ENCODE measurements around the gene MAP2K7. TPM values are rescaled to one million over a fixed set of nuclear protein-coding genes. Genes with fewer than 3 reads are reported as not detected.
A peak's percentile ranks its signal among the peaks of the same experiment; 100 is the strongest.

Gene MAP2K7
- total RNA-seq, 1 experiment from 2014 or later = 37.4 TPM

GRCh38 chr19:7961920-7962626 is 58.4 kb downstream of the MAP2K7 start:
- Histone ChIP-seq H3K36me3 (ENCODE audit: control insufficient read depth, insufficient read depth, low read length) (no peaks in the 10 kb centered on the region; the same call in none of the 2 replicates), H3K4me1 (0 out of 2 replicates have a peak, but pooled peaks cover 10% of the 10 kb centered on the region), H3K4me3 (ENCODE audit: low read depth, low read length) (no peak overlapping the region), H3K9me3 (no peaks in the 10 kb centered on the region), H3K27me3 (replicated peaks; ENCODE audit: control insufficient read depth, insufficient read depth, low read length) (no peaks in the 10 kb centered on the region)
- no peak for DNase-seq
- ChIA-PET POLR2A (no interaction called here), CTCF (no interaction called here)
- no peak for TF ChIP-seq CTCF (IDR thresholded peaks at IDR 0.05; ENCODE audit: insufficient read depth in 1 of 2, low read depth in 1 of 2, low read length in 1 of 2, severe bottlenecking in 1 of 2, unreplicated experiment in 1 of 2)
- intact Hi-C loops (cut with micrococcal nuclease; ENCODE audit: unreplicated experiment) = no loop called here
- Mint-ChIP-seq H3K27me3 (ENCODE audit: insufficient read depth, unreplicated experiment) (no peaks in the 10 kb centered on the region), H3K9me3 (ENCODE audit: unreplicated experiment) (no peaks in the 10 kb centered on the region), H3K27ac (ENCODE audit: unreplicated experiment) (peak overlapping the region; percentile 32), H3K4me1 (ENCODE audit: low read depth, unreplicated experiment) (peaks cover 8% of the 10 kb centered on the region), H3K36me3 (ENCODE audit: insufficient read depth, unreplicated experiment) (peaks cover 75% of the 10 kb centered on the region), H3K4me3 (ENCODE audit: unreplicated experiment) (no peak overlapping the region)
- BruUV-seq (replicated peaks) = no TSS peak

GRCh38 chr19:7962644-7963268 is 59.1 kb downstream of the MAP2K7 start:
- no peak for TF ChIP-seq CTCF (IDR thresholded peaks at IDR 0.05; ENCODE audit: insufficient read depth in 1 of 2, low read depth in 1 of 2, low read length in 1 of 2, severe bottlenecking in 1 of 2, unreplicated experiment in 1 of 2)
- no peaks in the 10 kb centered on the region for H3K9me3 ChIP-seq
- Mint-ChIP-seq H3K36me3 (ENCODE audit: insufficient read depth, unreplicated experiment) (peaks cover 80% of the 10 kb centered on the region), H3K4me3 (ENCODE audit: unreplicated experiment) (no peak overlapping the region), H3K27me3 (ENCODE audit: insufficient read depth, unreplicated experiment) (no peaks in the 10 kb centered on the region), H3K27ac (ENCODE audit: unreplicated experiment) (peak overlapping the region; percentile 32), H3K9me3 (ENCODE audit: unreplicated experiment) (no peaks in the 10 kb centered on the region), H3K4me1 (ENCODE audit: low read depth, unreplicated experiment) (peaks cover 8% of the 10 kb centered on the region)
- no peaks in the 10 kb centered on the region; the same call in none of the 2 replicates for H3K36me3 ChIP-seq (ENCODE audit: control insufficient read depth, insufficient read depth, low read length)
- ChIA-PET POLR2A (no interaction called here), CTCF (no interaction called here)
- H3K27me3 ChIP-seq (replicated peaks; ENCODE audit: control insufficient read depth, insufficient read depth, low read length) = no peaks in the 10 kb centered on the region
- intact Hi-C loops (cut with micrococcal nuclease; ENCODE audit: unreplicated experiment) = no loop called here
- DNase-seq = no peak
- no peak overlapping the region for H3K4me3 ChIP-seq (ENCODE audit: low read depth, low read length)
- TSS peak; percentile 55 for BruUV-seq (replicated peaks)
- 0 out of 2 replicates have a peak, but pooled peaks cover 10% of the 10 kb centered on the region for H3K4me1 ChIP-seq

- no peaks in the 10 kb centered on the region for H3K9me3 ChIP-seq
- intact Hi-C loops (cut with micrococcal nuclease; ENCODE audit: unreplicated experiment) = no loop called here
- H3K4me1 ChIP-seq = 0 out of 2 replicates have a peak, but pooled peaks cover 10% of the 10 kb centered on the region
- ChIA-PET CTCF (no interaction called here), POLR2A (no interaction called here)
- no peaks in the 10 kb centered on the region for H3K9me3 Mint-ChIP-seq (ENCODE audit: unreplicated experiment)
- H3K27me3 Mint-ChIP-seq (ENCODE audit: insufficient read depth, unreplicated experiment) = no peaks in the 10 kb centered on the region
- BruUV-seq (replicated peaks) = no TSS peak
- no peak for DNase-seq
- peaks cover 82% of the 10 kb centered on the region for H3K36me3 Mint-ChIP-seq (ENCODE audit: insufficient read depth, unreplicated experiment)
- H3K27ac Mint-ChIP-seq (ENCODE audit: unreplicated experiment) = no peak overlapping the region
- no peaks in the 10 kb centered on the region for H3K27me3 ChIP-seq (replicated peaks; ENCODE audit: control insufficient read depth, insufficient read depth, low read length)
- no peak overlapping the region for H3K4me3 Mint-ChIP-seq (ENCODE audit: unreplicated experiment)
- H3K4me1 Mint-ChIP-seq (ENCODE audit: low read depth, unreplicated experiment) = peaks cover 8% of the 10 kb centered on the region
- H3K36me3 ChIP-seq (ENCODE audit: control insufficient read depth, insufficient read depth, low read length) = no peaks in the 10 kb centered on the region; the same call in 1 of the 2 replicates
- no peak for TF ChIP-seq CTCF (IDR thresholded peaks at IDR 0.05; ENCODE audit: insufficient read depth in 1 of 2, low read depth in 1 of 2, low read length in 1 of 2, severe bottlenecking in 1 of 2, unreplicated experiment in 1 of 2)
- no peak overlapping the region for H3K4me3 ChIP-seq (ENCODE audit: low read depth, low read length)
Observed at GRCh38 chr19:7963566-7963965, 59.9 kb downstream of the MAP2K7 start.

Other genes with a start within 250 kb of the MAP2K7 start
- not detected in 2 replicates for gene RETN, start 234.8 kb upstream of the MAP2K7 start, total RNA-seq (2022)
- gene MCEMP1, start 226.8 kb upstream of the MAP2K7 start, total RNA-seq (2022) = not detected in 2 replicates
- 80.3 and 83.4 TPM in 2 replicates for gene TRAPPC5, start 223.0 kb upstream of the MAP2K7 start, total RNA-seq (2022)
- not detected in 2 replicates for gene FCER2, start 201.7 kb upstream of the MAP2K7 start, total RNA-seq (2022)
- not detected in 2 replicates for gene CLEC4G, start 171.8 kb upstream of the MAP2K7 start, total RNA-seq (2022)
- not detected in 2 replicates for gene CD209, start 156.3 kb upstream of the MAP2K7 start, total RNA-seq (2022)
- gene CLEC4M, start 140.6 kb upstream of the MAP2K7 start, total RNA-seq (2022) = not detected in 2 replicates
- gene EVI5L, start 73.7 kb upstream of the MAP2K7 start, total RNA-seq (2022) = 6.5 and 9.8 TPM in 2 replicates
- gene PRR36, start 29.5 kb upstream of the MAP2K7 start, total RNA-seq (2022) = 3.7 and 4.4 TPM in 2 replicates
- gene LRRC8E, start 15.4 kb upstream of the MAP2K7 start, total RNA-seq (2022) = 6.5 and 6.7 TPM in 2 replicates
- 9.8 and 10.8 TPM in 2 replicates for gene TGFBR3L, start 11.0 kb downstream of the MAP2K7 start, total RNA-seq (2022)
- gene SNAPC2, start 16.5 kb downstream of the MAP2K7 start, total RNA-seq (2022) = 8.8 and 10.4 TPM in 2 replicates
- 7.4 and 9.1 TPM in 2 replicates for gene CTXN1, start 22.3 kb downstream of the MAP2K7 start, total RNA-seq (2022)
- 129 and 146 TPM in 2 replicates for gene TIMM44, start 39.8 kb downstream of the MAP2K7 start, total RNA-seq (2022)
- gene ELAVL1, start 101.8 kb downstream of the MAP2K7 start, total RNA-seq (2022) = 117 and 118 TPM in 2 replicates
- gene CCL25, start 148.9 kb downstream of the MAP2K7 start, total RNA-seq (2022) = not detected in 2 replicates
- gene FBN3, start 245.7 kb downstream of the MAP2K7 start, total RNA-seq (2022) = 15.0 and 16.4 TPM in 2 replicates